ENCODE data around the gene GDPD4. TPM values are rescaled to one million over a fixed set of nuclear protein-coding genes. Genes with fewer than 3 reads are reported as not detected.

The GDPD4 gene
- total and polyA plus RNA-seq, 10 of the 15 experiments (the other 5 are each of a cell fraction or from before 2014, with no cell fraction given): 0.23 TPM; not detected in 9

DNA sequence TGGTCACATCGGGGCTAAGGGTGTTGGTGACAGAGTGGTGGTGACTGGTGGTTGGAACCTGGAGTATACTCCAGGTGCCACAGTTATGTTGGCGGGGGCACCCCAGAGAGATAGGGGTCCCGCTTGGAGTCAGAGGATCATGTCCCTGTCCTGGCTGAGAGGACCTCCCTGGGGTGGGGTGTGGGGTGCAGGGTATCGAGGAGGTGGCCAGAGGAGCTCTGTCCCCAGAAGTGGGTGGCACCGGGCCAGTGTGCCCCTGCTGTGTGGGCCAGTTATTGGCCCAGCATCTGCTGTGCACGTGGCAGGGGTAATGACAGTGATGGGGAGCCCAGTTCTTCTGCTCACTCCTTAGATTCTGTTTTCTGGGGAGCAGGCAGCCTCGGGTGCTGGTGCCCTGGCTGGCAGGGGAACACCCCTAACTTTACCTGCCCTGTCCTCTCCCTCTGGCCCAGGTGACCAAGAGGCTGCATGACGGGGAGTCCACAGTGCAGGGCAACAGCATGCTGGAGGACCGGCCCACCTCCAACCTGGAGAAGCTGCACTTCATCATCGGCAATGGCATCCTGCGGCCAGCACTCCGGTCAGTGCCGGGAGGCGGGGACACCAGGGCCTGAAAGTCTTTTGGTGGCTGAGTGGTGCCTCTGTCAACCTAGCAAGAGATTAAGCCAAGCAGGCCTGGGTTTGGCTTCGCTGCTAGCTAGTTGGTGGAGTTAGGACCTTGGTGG, 117.2 kb downstream of the GDPD4 start (continued):
- TF ChIP-seq EZH2 (IDR thresholded peaks at IDR 0.05; ENCODE audit: borderline replicate concordance, control insufficient read depth, low read depth, low read length): no peak

DNA sequence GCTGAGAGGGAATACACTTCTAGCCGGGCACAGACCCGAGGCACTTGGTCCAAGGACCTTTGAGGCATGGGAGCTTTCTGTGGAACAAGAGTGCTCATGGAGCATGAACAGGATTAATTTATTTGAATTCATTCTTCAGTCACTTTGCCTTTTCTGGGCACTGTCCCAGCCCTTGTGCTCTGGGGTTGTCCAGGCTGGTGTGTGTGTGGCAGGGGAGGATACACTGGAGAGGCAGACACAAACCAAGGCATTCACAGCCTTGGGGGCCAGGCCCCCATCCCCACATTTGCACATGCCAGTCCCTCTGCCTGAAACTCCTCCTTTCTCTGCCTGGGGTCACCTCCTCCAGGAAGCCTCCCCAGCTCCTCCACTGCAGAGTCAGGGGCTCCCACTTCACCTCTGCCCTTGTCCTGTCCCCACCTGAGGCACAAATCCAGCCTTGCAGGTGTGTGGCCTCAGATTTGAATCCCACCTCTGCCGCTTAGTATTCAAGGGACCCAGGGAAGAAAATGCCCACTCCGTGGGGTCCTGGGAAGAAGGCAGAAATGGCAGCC, 118.0 kb downstream of the GDPD4 start:
- DNase-seq (ENCODE audit: low read depth, low spot score) (no peak), FAIRE-seq (no peak), ATAC-seq (no peak)
- intact Hi-C loops (cut with micrococcal nuclease; ENCODE audit: unreplicated experiment) (no loop called here), in situ Hi-C loops (cut with MboI) (no loop called here)
- no peaks in the 10 kb centered on the region for H3K36me3 ChIP-seq (ENCODE audit: control insufficient read depth in 2 of 2, insufficient read depth in 2 of 2, low read length in 1 of 2)
- H3K4me3 ChIP-seq: no peak overlapping the region
- H3K4me2 ChIP-seq (ENCODE audit: control insufficient read depth, insufficient read depth): no peak overlapping the region
- H3K9ac ChIP-seq (ENCODE audit: control insufficient read depth, insufficient read depth, low read length): no peak overlapping the region
- POLR2A ChIA-PET: no interaction called here
- H3K9me3 ChIP-seq (replicated peaks; ENCODE audit: control insufficient read depth, insufficient read depth, low read length): no peaks in the 10 kb centered on the region
- CTCF ChIA-PET: no interaction called here
- peaks cover 0 to 4% of the 10 kb centered on the region in 2 experiments; a peak in 2 of 4 replicates for H3K27me3 ChIP-seq (replicated peaks in 1 of 2; ENCODE audit: control insufficient read depth in 2 of 2, insufficient read depth in 2 of 2, low read length in 1 of 2)
- no peak overlapping the region for H3K27ac ChIP-seq (ENCODE audit: control insufficient read depth, insufficient read depth)
- no TSS peak for BruUV-seq (replicated peaks)
- no peak overlapping the region for H2AFZ ChIP-seq (ENCODE audit: control insufficient read depth, low read depth, low read length)
- no peaks in the 10 kb centered on the region for H3K79me2 ChIP-seq (ENCODE audit: control insufficient read depth, insufficient read depth, low read length)
- no peaks in the 10 kb centered on the region for H4K20me1 ChIP-seq (ENCODE audit: control insufficient read depth, insufficient read depth)
- SMC1A ChIA-PET (ENCODE audit: uncharacterized antibody, unreplicated experiment): no interaction called here
- RAD21 ChIA-PET (ENCODE audit: unreplicated experiment): interaction anchor here (1.2 kb wide), 1 partner anchor 365 kb away, joined by 4 read pairs; no protein-coding TSS in a partner anchor
- 25% methylated on average over 4 of the region's 4 CpGs for whole genome bisulfite sequencing (ENCODE audit: insufficient coverage, insufficient replicate concordance, low lambda C conversion rate, missing lambda C conversion rate)
- H3K4me1 ChIP-seq (ENCODE audit: control insufficient read depth, insufficient read depth, low read length): no peaks in the 10 kb centered on the region
- no peak for TF ChIP-seq CEBPB (IDR thresholded peaks at IDR 0.05; ENCODE audit: borderline replicate concordance in 1 of 2, low read depth in 2 of 2, low read length in 2 of 2)
- no peak for TF ChIP-seq HDAC6 (IDR thresholded peaks at IDR 0.05; ENCODE audit: unreplicated experiment)
- no peak for TF ChIP-seq IRF4 (IDR thresholded peaks at IDR 0.05; ENCODE audit: low read depth, low read length)
- TF ChIP-seq GATAD2B (conservative IDR thresholded peaks at IDR 0.05; ENCODE audit: low read depth): no peak
- TF ChIP-seq, protein P1, sequence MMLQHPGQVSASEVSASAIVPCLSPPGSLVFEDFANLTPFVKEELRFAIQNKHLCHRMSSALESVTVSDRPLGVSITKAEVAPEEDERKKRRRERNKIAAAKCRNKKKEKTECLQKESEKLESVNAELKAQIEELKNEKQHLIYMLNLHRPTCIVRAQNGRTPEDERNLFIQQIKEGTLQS (IDR thresholded peaks at IDR 0.05; ENCODE audit: borderline replicate concordance, extremely low read depth, low read depth, low read length): no peak
- TF ChIP-seq, protein P2, sequence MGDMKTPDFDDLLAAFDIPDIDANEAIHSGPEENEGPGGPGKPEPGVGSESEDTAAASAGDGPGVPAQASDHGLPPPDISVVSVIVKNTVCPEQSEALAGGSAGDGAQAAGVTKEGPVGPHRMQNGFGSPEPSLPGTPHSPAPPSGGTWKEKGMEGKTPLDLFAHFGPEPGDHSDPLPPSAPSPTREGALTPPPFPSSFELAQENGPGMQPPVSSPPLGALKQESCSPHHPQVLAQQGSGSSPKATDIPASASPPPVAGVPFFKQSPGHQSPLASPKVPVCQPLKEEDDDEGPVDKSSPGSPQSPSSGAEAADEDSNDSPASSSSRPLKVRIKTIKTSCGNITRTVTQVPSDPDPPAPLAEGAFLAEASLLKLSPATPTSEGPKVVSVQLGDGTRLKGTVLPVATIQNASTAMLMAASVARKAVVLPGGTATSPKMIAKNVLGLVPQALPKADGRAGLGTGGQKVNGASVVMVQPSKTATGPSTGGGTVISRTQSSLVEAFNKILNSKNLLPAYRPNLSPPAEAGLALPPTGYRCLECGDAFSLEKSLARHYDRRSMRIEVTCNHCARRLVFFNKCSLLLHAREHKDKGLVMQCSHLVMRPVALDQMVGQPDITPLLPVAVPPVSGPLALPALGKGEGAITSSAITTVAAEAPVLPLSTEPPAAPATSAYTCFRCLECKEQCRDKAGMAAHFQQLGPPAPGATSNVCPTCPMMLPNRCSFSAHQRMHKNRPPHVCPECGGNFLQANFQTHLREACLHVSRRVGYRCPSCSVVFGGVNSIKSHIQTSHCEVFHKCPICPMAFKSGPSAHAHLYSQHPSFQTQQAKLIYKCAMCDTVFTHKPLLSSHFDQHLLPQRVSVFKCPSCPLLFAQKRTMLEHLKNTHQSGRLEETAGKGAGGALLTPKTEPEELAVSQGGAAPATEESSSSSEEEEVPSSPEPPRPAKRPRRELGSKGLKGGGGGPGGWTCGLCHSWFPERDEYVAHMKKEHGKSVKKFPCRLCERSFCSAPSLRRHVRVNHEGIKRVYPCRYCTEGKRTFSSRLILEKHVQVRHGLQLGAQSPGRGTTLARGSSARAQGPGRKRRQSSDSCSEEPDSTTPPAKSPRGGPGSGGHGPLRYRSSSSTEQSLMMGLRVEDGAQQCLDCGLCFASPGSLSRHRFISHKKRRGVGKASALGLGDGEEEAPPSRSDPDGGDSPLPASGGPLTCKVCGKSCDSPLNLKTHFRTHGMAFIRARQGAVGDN (IDR thresholded peaks at IDR 0.05): no peak
- TF ChIP-seq, protein P3, sequence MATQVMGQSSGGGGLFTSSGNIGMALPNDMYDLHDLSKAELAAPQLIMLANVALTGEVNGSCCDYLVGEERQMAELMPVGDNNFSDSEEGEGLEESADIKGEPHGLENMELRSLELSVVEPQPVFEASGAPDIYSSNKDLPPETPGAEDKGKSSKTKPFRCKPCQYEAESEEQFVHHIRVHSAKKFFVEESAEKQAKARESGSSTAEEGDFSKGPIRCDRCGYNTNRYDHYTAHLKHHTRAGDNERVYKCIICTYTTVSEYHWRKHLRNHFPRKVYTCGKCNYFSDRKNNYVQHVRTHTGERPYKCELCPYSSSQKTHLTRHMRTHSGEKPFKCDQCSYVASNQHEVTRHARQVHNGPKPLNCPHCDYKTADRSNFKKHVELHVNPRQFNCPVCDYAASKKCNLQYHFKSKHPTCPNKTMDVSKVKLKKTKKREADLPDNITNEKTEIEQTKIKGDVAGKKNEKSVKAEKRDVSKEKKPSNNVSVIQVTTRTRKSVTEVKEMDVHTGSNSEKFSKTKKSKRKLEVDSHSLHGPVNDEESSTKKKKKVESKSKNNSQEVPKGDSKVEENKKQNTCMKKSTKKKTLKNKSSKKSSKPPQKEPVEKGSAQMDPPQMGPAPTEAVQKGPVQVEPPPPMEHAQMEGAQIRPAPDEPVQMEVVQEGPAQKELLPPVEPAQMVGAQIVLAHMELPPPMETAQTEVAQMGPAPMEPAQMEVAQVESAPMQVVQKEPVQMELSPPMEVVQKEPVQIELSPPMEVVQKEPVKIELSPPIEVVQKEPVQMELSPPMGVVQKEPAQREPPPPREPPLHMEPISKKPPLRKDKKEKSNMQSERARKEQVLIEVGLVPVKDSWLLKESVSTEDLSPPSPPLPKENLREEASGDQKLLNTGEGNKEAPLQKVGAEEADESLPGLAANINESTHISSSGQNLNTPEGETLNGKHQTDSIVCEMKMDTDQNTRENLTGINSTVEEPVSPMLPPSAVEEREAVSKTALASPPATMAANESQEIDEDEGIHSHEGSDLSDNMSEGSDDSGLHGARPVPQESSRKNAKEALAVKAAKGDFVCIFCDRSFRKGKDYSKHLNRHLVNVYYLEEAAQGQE (IDR thresholded peaks at IDR 0.05; ENCODE audit: low read depth, low read length): no peak
- no peak for TF ChIP-seq SIX5 (IDR thresholded peaks at IDR 0.05; ENCODE audit: low read depth, low read length, severe bottlenecking)
- no peak for TF ChIP-seq SMAD1 (IDR thresholded peaks at IDR 0.05; ENCODE audit: low read depth, partially characterized antibody)
- TF ChIP-seq PML (IDR thresholded peaks at IDR 0.05; ENCODE audit: low read length): no peak
- TF ChIP-seq EED (IDR thresholded peaks at IDR 0.05; ENCODE audit: low read depth): no peak
- TF ChIP-seq CREB1 (IDR thresholded peaks at IDR 0.05; ENCODE audit: low read depth): no peak
- TF ChIP-seq SMC3 (IDR thresholded peaks at IDR 0.05; ENCODE audit: borderline replicate concordance, low read length): no peak

All from GM12878 (cell line).